ENCODE data around the gene RNGTT.

DNA sequence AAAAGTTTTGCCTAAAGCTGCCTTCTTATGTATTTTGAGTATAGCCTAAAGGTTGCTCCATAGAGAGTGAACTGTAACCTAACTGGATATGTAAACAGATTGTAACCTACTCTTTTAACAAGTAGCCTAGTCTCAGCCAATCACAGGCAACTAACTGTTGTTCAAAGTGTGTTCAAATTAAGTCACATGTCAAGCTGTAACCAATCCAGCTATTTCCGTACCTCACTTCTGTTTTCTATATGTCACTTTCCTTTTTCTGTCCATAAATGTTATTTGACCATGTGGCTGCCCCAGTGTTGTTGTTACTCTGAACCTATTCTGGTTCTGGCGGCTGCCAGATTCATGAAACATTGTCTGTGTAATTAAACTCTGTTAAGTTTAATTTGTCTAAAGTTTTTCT, 47.4 kb upstream of the RNGTT start:
- TF ChIP-seq EP300 (IDR thresholded peaks at IDR 0.05), result no peak
- TF ChIP-seq, protein P1, sequence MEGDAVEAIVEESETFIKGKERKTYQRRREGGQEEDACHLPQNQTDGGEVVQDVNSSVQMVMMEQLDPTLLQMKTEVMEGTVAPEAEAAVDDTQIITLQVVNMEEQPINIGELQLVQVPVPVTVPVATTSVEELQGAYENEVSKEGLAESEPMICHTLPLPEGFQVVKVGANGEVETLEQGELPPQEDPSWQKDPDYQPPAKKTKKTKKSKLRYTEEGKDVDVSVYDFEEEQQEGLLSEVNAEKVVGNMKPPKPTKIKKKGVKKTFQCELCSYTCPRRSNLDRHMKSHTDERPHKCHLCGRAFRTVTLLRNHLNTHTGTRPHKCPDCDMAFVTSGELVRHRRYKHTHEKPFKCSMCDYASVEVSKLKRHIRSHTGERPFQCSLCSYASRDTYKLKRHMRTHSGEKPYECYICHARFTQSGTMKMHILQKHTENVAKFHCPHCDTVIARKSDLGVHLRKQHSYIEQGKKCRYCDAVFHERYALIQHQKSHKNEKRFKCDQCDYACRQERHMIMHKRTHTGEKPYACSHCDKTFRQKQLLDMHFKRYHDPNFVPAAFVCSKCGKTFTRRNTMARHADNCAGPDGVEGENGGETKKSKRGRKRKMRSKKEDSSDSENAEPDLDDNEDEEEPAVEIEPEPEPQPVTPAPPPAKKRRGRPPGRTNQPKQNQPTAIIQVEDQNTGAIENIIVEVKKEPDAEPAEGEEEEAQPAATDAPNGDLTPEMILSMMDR (IDR thresholded peaks at IDR 0.05), result no peak
- TF ChIP-seq POLR2A (IDR thresholded peaks at IDR 0.05), result no peak

All from upper lobe of left lung (tissue), 4 donors.